T47D (cell line): Measurements from ENCODE around the gene GATAD2A.

Experiments
- DNase-seq, 2 experiments: peaks; one replicate each; pipeline versions ENCODE4 v3.0.0 to v3.0.0-alpha.2; 2011 to 2012; ENCODE audit warnings: low read depth in 1 of 2, low spot score in 1 of 2
- JUND ChIP-seq: IDR thresholded peaks from 2 replicates; pipeline ENCODE4 v1.6.1; 2012; ENCODE audit warnings: low read depth
- in situ Hi-C: cut with HindIII; loops from 2 replicates; pipeline ENCODE4 v1.10.0; 2016; ENCODE audit warnings: low sequenced_read_pairs, low pct_unique_long_range_greater_than_20kb

The GATAD2A gene

DNA sequence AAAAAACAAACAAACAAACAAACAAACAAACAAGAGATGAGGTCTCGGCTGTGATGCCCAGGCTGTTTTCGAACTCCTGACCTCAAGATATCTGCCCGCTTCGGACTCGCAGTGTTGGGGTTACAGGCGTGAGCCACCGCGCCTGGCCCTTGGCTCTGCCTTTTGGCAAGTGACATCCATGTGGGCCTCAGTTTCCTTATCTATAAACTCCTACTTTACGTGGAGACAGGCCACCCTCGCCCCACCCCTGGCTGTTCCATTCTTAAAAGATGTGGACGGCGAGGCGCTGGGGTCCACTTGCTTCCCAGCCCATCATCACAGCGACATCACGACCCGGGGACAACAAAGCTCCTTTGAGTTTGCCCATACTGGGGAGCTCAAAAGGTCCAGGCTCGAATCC, 108.2 kb downstream of the GATAD2A start:
- no peak for TF ChIP-seq JUND
- no peak for DNase-seq
- in situ Hi-C loops: no loop called here

DNA sequence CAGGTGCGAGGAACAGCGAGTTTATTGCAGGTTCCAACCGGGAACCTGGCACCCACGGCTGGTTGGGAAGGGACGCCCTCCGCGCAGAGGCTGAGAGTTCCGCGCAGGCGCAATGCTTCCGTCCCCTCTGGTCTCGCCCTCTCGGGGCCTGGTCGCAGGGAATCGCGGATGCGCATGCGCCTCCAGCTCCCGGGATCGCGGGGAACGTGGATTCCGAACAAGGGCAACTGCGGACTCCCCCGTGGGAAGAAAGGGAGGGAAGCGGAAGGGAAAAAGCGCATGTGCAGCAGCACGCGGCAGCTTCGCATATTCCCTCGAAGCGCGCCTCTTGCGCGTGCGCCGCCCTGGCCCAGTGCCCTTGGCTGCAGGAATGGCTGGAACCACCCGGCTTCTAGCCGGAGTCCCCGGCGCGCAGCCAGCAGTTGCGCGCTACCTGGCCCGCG, 108.8 kb downstream of the GATAD2A start:
- in situ Hi-C loops: no loop called here
- no peak for DNase-seq
- TF ChIP-seq JUND: no peak

DNA sequence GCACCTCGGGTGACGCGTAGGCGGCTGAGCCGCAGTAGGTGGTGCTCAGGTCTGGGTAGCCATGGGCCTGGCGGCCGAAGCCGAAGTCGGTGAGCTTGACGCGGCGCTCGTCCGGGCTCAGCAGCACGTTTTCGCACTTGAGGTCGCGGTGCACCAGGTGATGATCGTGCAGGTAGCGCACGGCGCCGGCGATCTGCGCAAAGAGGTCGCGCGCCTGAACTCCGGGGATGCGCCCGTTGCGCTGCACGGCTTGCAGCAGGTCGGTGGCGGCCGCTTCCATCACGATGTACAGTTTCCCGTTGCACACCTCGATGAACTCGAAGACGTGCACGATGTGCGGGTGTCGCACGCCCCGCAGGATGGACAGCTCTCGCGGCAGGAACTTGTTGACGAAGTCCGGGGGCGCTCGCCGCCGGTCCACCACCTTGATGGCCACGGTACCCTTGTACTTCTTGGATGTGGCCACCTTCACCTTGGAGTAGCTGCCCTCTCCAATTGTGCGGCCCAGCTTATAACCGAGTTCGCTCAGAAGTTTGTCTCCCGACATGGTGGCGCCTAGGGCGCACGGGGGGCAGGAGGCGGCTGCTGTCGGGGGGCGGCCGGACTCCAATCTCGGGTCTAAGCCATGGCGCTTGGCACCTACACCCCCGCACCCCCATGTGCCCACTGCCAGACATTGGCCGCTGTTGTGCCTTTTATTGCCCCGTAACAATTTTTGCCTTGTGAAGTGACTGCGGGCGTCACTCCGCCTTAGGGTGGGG, 109.6 kb downstream of the GATAD2A start, which contains the start of gene TSSK6:
Gene TSSK6, minus strand, starts transcription at position 668 of the 761 bp plus-strand sequence. Its CDS starts 121 bp downstream, at position 547.
- in situ Hi-C loops: no loop called here
- no peak for DNase-seq
- TF ChIP-seq JUND: no peak

DNA sequence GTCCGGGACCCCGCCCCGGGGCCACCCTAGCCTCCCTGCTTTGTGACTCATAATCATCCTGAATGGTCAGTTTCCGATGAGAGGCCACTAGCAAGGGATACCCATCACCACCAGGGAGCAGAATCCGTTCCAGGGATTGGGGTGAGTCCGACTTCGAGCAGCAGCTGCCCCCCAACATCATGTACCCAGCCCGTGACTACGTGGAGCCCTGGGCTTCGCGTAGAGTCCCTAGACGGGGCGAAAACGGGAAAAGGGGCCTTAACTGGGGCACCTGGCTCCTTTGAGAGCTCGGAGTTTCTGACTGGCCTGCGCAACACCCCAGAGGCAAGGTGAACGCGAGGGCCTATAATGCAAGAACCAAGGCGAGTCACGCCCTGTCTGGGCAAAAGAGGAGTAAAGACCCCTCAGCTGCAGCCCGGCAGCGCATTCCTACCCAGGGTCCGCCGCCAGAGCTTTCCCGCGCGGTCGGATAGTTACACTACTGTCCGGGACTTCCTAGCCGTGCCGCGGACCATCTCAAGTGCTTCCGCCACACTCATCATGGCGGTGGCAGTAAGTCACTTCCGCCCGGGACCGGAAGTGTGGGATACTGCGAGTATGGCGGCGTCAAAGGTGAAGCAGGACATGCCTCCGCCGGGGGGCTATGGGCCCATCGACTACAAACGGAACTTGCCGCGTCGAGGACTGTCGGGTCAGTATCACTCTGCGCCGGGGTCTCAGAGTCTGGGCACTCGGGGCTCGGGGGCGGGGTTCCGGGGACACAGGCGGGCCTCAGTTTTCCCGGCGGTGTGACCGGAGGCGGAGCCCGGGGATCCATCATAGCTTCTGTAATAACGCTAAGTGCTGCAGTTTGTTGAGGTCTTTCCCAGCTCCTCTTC, 110.4 kb downstream of the GATAD2A start, which contains the start of gene NDUFA13:
Gene NDUFA13, plus strand, starts transcription at position 584 of the 878 bp plus-strand sequence. Its CDS starts 14 bp downstream, at position 598.
- peak; percentile 76 to 93 for DNase-seq
- no peak for TF ChIP-seq JUND

DNA sequence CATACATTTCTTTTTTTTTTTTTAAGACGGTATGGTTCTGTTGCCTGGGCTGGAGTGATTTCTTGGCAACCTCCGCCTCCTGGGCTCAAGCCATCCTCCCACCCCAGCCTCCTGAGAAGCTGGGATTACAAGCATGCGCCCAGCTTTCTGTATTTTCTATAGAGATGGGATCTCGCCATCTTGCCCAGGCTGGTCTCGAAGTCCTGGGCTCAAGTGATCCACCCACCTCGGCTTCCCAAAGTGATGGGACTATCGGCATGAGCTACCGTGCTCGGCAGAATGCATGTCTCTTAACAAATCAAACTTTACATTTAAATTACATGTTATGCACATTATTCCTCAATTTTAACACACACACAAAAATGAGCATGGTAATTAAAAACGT, 111.8 kb downstream of the GATAD2A start:
- no peak for TF ChIP-seq JUND

More for the DNA sequence above, 110.4 kb downstream of the GATAD2A start, which contains the start of gene NDUFA13:
- in situ Hi-C loops: no loop called here

DNA sequence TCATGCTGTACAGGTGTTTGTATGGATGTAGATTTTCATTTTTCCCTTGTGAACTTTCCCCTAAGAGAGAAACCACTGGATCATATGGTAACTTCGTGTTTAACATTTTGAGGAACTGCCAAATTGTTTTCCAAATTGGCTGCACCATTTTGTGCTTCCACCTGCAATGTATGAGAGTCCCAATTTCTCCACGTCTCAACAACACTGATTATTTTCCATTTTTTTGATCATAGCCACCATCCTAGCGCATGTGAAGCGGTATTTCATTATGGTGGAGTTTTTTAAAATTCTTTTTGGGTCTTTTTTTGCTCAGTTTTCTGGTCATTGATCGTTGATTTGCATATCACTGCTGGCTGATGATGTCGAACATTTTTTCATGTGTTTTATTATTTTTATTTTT, 115.5 kb downstream of the GATAD2A start:
- in situ Hi-C loops: no loop called here
- TF ChIP-seq JUND: no peak
- DNase-seq: no peak

More for the DNA sequence above, 111.8 kb downstream of the GATAD2A start:
- in situ Hi-C loops: no loop called here
- DNase-seq: no peak

DNA sequence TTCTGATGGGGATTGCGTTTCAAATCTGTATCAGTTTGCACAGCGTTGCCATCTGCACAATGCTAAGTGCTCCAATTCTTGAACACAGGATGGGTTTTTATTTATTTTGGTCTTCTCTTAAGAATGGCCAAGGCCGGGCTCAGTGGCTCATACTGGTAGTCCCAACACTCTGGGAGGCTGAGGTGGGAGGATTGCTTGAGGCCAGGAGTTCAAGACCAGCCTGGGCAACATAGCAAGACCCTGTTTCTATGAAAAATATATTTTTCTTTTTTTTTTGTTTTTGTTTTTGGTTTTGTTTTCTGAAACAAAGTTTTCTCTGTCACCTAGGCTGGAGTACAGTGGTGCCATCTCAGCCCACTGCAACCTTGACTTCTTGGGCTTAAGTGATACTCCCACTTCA, 117.7 kb downstream of the GATAD2A start:
- in situ Hi-C loops: no loop called here
- no peak for TF ChIP-seq JUND
- no peak for DNase-seq

DNA sequence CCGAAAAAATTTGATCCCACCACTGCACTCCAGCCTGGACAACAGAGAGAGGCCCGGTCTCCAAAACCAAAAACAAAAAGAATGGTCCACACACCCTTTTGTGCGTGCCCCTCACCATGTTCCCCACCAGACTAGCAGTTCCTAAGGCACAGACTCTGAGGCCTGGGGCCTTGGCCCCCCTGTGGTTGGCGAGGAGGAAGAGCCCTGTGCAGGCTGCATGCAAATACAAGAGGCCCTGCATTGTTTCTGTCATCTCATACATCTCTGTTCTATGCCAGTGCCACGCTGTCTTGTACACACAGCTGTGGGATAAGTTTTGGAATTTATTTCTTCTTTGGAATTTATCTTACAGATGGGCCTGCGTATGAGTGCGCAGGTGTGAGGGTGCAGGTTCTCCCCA, 118.6 kb downstream of the GATAD2A start:
- in situ Hi-C loops: no loop called here
- no peak for DNase-seq
- no peak for TF ChIP-seq JUND

DNA sequence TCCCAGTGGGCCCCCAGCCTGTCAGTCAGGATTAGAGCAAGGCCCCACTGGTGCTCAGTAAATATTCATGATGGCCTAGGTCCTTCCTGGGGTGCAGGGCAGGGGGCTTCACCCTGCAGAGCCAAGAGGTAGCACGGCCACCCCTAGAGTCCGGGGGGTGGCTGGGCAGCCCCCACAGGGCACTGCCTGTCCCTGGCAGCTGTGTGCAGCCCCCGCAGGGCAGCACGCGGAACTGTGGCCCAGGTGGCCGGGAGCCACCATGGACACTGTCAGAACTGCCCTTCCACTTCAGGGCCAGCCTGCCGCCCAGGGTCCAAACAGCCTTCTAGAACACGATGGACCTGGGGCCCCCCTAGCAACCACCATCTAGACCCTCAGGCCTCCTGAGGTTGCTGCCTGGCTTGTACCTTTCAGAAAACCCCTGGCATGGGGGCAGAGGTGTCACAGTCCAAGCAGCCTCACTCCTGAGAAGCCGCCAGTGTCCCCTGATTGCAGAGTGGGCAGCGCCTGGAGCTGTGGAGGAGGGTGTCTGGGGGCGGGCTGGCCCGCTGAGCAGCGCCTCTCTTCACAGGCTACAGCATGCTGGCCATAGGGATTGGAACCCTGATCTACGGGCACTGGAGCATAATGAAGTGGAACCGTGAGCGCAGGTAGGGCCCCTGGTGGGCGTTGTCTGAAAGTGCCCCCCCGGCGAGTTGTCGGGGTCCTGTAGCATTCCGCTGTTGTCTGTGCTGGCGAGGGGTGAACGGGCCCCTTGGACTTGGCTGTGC, 120.3 kb downstream of the GATAD2A start:
- no peak for TF ChIP-seq JUND
- in situ Hi-C loops: no loop called here
- no peak for DNase-seq

DNA sequence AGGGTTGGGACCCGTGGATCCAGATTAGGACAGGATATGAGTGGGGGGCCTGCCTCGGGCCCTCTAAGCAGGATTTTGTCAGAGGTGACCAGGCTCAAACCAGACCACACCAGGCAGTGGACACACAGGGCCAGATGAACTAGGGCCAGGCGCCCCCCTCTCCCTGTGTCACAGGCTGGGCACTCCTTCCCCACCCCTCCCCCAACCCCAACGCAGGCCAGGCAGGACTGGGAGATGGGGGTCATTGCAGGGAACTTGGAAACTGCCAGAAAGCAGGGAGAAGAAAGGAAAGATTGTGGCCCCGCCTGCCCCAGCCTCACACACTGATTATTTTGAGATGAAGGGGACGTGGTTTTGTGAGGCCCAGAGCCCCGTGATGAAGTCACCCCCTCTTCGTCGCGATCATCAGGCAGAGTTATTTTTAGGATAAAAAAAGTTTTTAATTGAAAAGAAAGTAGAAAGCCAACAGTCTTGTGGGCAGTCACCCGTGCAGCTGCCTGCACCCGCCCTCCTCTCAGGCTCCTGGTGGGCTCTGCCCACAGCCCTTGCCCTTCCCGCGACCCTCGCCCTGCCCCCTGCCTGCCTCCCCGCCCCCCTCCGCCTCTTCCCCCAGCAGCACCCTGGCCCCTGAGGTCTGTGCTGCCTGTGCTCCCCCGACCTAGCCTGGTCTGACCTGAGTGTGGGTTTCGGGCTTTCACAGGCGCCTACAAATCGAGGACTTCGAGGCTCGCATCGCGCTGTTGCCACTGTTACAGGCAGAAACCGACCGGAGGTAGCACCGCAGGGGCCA, 121.3 kb downstream of the GATAD2A start:
- DNase-seq: no peak
- in situ Hi-C loops: no loop called here
- TF ChIP-seq JUND: no peak

DNA sequence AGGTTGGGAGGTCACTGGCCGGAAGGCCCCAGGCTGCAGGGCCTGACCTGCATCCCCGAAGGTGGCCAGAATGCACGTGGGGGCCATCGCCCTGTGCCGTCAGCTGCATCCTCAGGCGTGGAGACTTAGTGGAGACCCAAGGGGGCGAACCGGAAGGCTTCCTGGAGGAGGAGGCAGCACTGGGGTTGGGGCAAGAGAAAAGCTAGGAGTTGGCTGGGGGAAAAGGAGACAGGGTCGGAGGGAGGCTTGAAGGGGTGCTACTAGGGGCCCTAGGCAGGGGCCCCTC, 121.8 kb downstream of the GATAD2A start:
- TF ChIP-seq JUND: no peak
- in situ Hi-C loops: no loop called here
- DNase-seq: no peak
